Measurements from ENCODE around the gene SLC38A9. TPM values are rescaled to one million over a fixed set of nuclear protein-coding genes. Genes with fewer than 3 reads are reported as not detected.
"Not testable (repeated sequence)": the region's sequence is repeated elsewhere in the genome, so short reads cannot be mapped to it uniquely, and the experiment has no call there.

SLC38A9 gene
- polyA plus RNA-seq, 2 donors: 6.6 to 6.8 TPM

- no peaks in the 10 kb centered on the region for H3K36me3 ChIP-seq (ENCODE audit: control insufficient read depth in 2 of 2, insufficient read depth in 2 of 2, low read length in 1 of 2)
- H3K9me3 ChIP-seq (ENCODE audit: control insufficient read depth in 2 of 2, insufficient read depth in 1 of 2, low read depth in 1 of 2, low read length in 1 of 2): peaks cover 0 to 4% of the 10 kb centered on the region in 2 donors
- 73 to 86% methylated on average over 1 of the region's 1 CpG for WGBS, 2 donors
- no peaks in the 10 kb centered on the region for H3K4me1 ChIP-seq (ENCODE audit: control insufficient read depth in 2 of 2, insufficient read depth in 2 of 2, low read length in 1 of 2)
- no peak overlapping the region for H3K27ac ChIP-seq (ENCODE audit: low read depth in 2 of 2, low read length in 1 of 2)
- no peaks in the 10 kb centered on the region for H3K27me3 ChIP-seq (ENCODE audit: control insufficient read depth in 1 of 2, insufficient read depth in 2 of 2, low read length in 2 of 2)
- H3K4me3 ChIP-seq (ENCODE audit: low read depth in 1 of 2, low read length in 2 of 2): no peak overlapping the region
Measured at GRCh38 chr5:55609413-55609812, 102.7 kb downstream of the SLC38A9 start.

GRCh38 chr5:55608595-55609349 is 103.4 kb downstream of the SLC38A9 start:
- 73 to 78% methylated on average over 6 of the region's 6 CpGs for WGBS, 2 donors
- Histone ChIP-seq H3K4me1 (ENCODE audit: control insufficient read depth in 2 of 2, insufficient read depth in 2 of 2, low read length in 1 of 2) (no peaks in the 10 kb centered on the region), H3K36me3 (ENCODE audit: control insufficient read depth in 2 of 2, insufficient read depth in 2 of 2, low read length in 1 of 2) (no peaks in the 10 kb centered on the region), H3K27me3 (ENCODE audit: control insufficient read depth in 1 of 2, insufficient read depth in 2 of 2, low read length in 2 of 2) (no peaks in the 10 kb centered on the region), H3K9me3 (ENCODE audit: control insufficient read depth in 2 of 2, insufficient read depth in 1 of 2, low read depth in 1 of 2, low read length in 1 of 2) (peaks cover 0 to 4% of the 10 kb centered on the region in 2 donors), H3K4me3 (ENCODE audit: low read depth in 1 of 2, low read length in 2 of 2) (no peak overlapping the region), H3K27ac (ENCODE audit: low read depth in 2 of 2, low read length in 1 of 2) (no peak overlapping the region)

- not testable (repeated sequence) for H3K4me1 ChIP-seq (ENCODE audit: control insufficient read depth in 2 of 2, insufficient read depth in 2 of 2, low read length in 1 of 2); H3K9me3 ChIP-seq (ENCODE audit: control insufficient read depth in 2 of 2, insufficient read depth in 1 of 2, low read depth in 1 of 2, low read length in 1 of 2); H3K27me3 ChIP-seq (ENCODE audit: control insufficient read depth in 1 of 2, insufficient read depth in 2 of 2, low read length in 2 of 2); H3K27ac ChIP-seq (ENCODE audit: low read depth in 2 of 2, low read length in 1 of 2); H3K36me3 ChIP-seq (ENCODE audit: control insufficient read depth in 2 of 2, insufficient read depth in 2 of 2, low read length in 1 of 2); H3K4me3 ChIP-seq (ENCODE audit: low read depth in 1 of 2, low read length in 2 of 2)
- WGBS, 2 donors: 57 to 62% methylated on average over 5 of the region's 5 CpGs
Measured at GRCh38 chr5:55607309-55607708, 104.8 kb downstream of the SLC38A9 start.

- 92 to 93% methylated on average over 7 of the region's 7 CpGs for WGBS, 2 donors
- H3K4me1 ChIP-seq (ENCODE audit: control insufficient read depth in 2 of 2, insufficient read depth in 2 of 2, low read length in 1 of 2): no peaks in the 10 kb centered on the region
- H3K27ac ChIP-seq (ENCODE audit: low read depth in 2 of 2, low read length in 1 of 2): peak overlapping the region in 1 of 2 donors; percentile 24
- no peaks in the 10 kb centered on the region for H3K36me3 ChIP-seq (ENCODE audit: control insufficient read depth in 2 of 2, insufficient read depth in 2 of 2, low read length in 1 of 2)
- no peaks in the 10 kb centered on the region for H3K27me3 ChIP-seq (ENCODE audit: control insufficient read depth in 1 of 2, insufficient read depth in 2 of 2, low read length in 2 of 2)
- H3K4me3 ChIP-seq (ENCODE audit: low read depth in 1 of 2, low read length in 2 of 2): no peak overlapping the region
- no peaks in the 10 kb centered on the region for H3K9me3 ChIP-seq (ENCODE audit: control insufficient read depth in 2 of 2, insufficient read depth in 1 of 2, low read depth in 1 of 2, low read length in 1 of 2)
Measured at GRCh38 chr5:55604611-55605067, 107.5 kb downstream of the SLC38A9 start.

GRCh38 chr5:55603922-55604321 is 108.2 kb downstream of the SLC38A9 start:
- H3K4me1 ChIP-seq (ENCODE audit: control insufficient read depth in 2 of 2, insufficient read depth in 2 of 2, low read length in 1 of 2): peaks cover 2% of the 10 kb centered on the region in 2 donors
- H3K27me3 ChIP-seq (ENCODE audit: control insufficient read depth in 1 of 2, insufficient read depth in 2 of 2, low read length in 2 of 2): no peaks in the 10 kb centered on the region
- H3K4me3 ChIP-seq (ENCODE audit: low read depth in 1 of 2, low read length in 2 of 2): no peak overlapping the region
- H3K9me3 ChIP-seq (ENCODE audit: control insufficient read depth in 2 of 2, insufficient read depth in 1 of 2, low read depth in 1 of 2, low read length in 1 of 2): no peaks in the 10 kb centered on the region
- 77 to 86% methylated on average over 5 of the region's 5 CpGs for WGBS, 2 donors
- H3K36me3 ChIP-seq (ENCODE audit: control insufficient read depth in 2 of 2, insufficient read depth in 2 of 2, low read length in 1 of 2): no peaks in the 10 kb centered on the region
- H3K27ac ChIP-seq (ENCODE audit: low read depth in 2 of 2, low read length in 1 of 2): no peak overlapping the region

GRCh38 chr5:55601628-55602027 is 110.5 kb downstream of the SLC38A9 start:
- H3K27me3 ChIP-seq (ENCODE audit: control insufficient read depth in 1 of 2, insufficient read depth in 2 of 2, low read length in 2 of 2): no peaks in the 10 kb centered on the region
- H3K4me1 ChIP-seq (ENCODE audit: control insufficient read depth in 2 of 2, insufficient read depth in 2 of 2, low read length in 1 of 2): peaks cover 5 to 7% of the 10 kb centered on the region in 2 donors
- 33 to 44% methylated on average over 1 of the region's 1 CpG for WGBS, 2 donors
- no peak overlapping the region for H3K4me3 ChIP-seq (ENCODE audit: low read depth in 1 of 2, low read length in 2 of 2)
- H3K27ac ChIP-seq (ENCODE audit: low read depth in 2 of 2, low read length in 1 of 2): peak overlapping the region; percentile 58 to 74
- no peaks in the 10 kb centered on the region for H3K9me3 ChIP-seq (ENCODE audit: control insufficient read depth in 2 of 2, insufficient read depth in 1 of 2, low read depth in 1 of 2, low read length in 1 of 2)
- no peaks in the 10 kb centered on the region for H3K36me3 ChIP-seq (ENCODE audit: control insufficient read depth in 2 of 2, insufficient read depth in 2 of 2, low read length in 1 of 2)

- Histone ChIP-seq H3K27me3 (ENCODE audit: control insufficient read depth in 1 of 2, insufficient read depth in 2 of 2, low read length in 2 of 2) (no peaks in the 10 kb centered on the region), H3K4me1 (ENCODE audit: control insufficient read depth in 2 of 2, insufficient read depth in 2 of 2, low read length in 1 of 2) (peaks cover 5 to 7% of the 10 kb centered on the region in 2 donors), H3K27ac (ENCODE audit: low read depth in 2 of 2, low read length in 1 of 2) (peak overlapping the region; percentile 58 to 74), H3K9me3 (ENCODE audit: control insufficient read depth in 2 of 2, insufficient read depth in 1 of 2, low read depth in 1 of 2, low read length in 1 of 2) (no peaks in the 10 kb centered on the region), H3K36me3 (ENCODE audit: control insufficient read depth in 2 of 2, insufficient read depth in 2 of 2, low read length in 1 of 2) (no peaks in the 10 kb centered on the region), H3K4me3 (ENCODE audit: low read depth in 1 of 2, low read length in 2 of 2) (no peak overlapping the region)
- WGBS, 2 donors: 9 to 13% methylated on average over 8 of the region's 8 CpGs
Measured at GRCh38 chr5:55601204-55601618, 110.9 kb downstream of the SLC38A9 start.

GRCh38 chr5:55600497-55601203 is 111.5 kb downstream of the SLC38A9 start:
- Histone ChIP-seq H3K4me3 (ENCODE audit: low read depth in 1 of 2, low read length in 2 of 2) (no peak overlapping the region), H3K4me1 (ENCODE audit: control insufficient read depth in 2 of 2, insufficient read depth in 2 of 2, low read length in 1 of 2) (peaks cover 5 to 7% of the 10 kb centered on the region in 2 donors), H3K27me3 (ENCODE audit: control insufficient read depth in 1 of 2, insufficient read depth in 2 of 2, low read length in 2 of 2) (no peaks in the 10 kb centered on the region), H3K27ac (ENCODE audit: low read depth in 2 of 2, low read length in 1 of 2) (peak overlapping the region; percentile 58 to 83), H3K36me3 (ENCODE audit: control insufficient read depth in 2 of 2, insufficient read depth in 2 of 2, low read length in 1 of 2) (no peaks in the 10 kb centered on the region), H3K9me3 (ENCODE audit: control insufficient read depth in 2 of 2, insufficient read depth in 1 of 2, low read depth in 1 of 2, low read length in 1 of 2) (no peaks in the 10 kb centered on the region)
- 19 to 26% methylated on average over 6 of the region's 6 CpGs for WGBS, 2 donors

- 68 to 87% methylated on average over 3 of the region's 3 CpGs for WGBS, 2 donors
- H3K4me3 ChIP-seq (ENCODE audit: low read depth in 1 of 2, low read length in 2 of 2): no peak overlapping the region
Measured at GRCh38 chr5:55600086-55600485, 112.0 kb downstream of the SLC38A9 start.

More at GRCh38 chr5:55600086-55600485, 112.0 kb downstream of the SLC38A9 start:
- peak overlapping the region; percentile 58 to 64 for H3K27ac ChIP-seq (ENCODE audit: low read depth in 2 of 2, low read length in 1 of 2)
- peaks cover 5 to 7% of the 10 kb centered on the region in 2 donors for H3K4me1 ChIP-seq (ENCODE audit: control insufficient read depth in 2 of 2, insufficient read depth in 2 of 2, low read length in 1 of 2)
- no peaks in the 10 kb centered on the region for H3K9me3 ChIP-seq (ENCODE audit: control insufficient read depth in 2 of 2, insufficient read depth in 1 of 2, low read depth in 1 of 2, low read length in 1 of 2)
- no peaks in the 10 kb centered on the region for H3K27me3 ChIP-seq (ENCODE audit: control insufficient read depth in 1 of 2, insufficient read depth in 2 of 2, low read length in 2 of 2)
- no peaks in the 10 kb centered on the region for H3K36me3 ChIP-seq (ENCODE audit: control insufficient read depth in 2 of 2, insufficient read depth in 2 of 2, low read length in 1 of 2)

Data from esophagus (tissue), 2 donors.